D721Med (cell line): Measurements from ENCODE around the gene MXD1.

ENCODE experiments used
- DNase-seq: peaks from one replicate; pipeline ENCODE4 v3.0.0; 2011; ENCODE audit warnings: low spot score; ENCODE audit not compliant: insufficient read length
- FAIRE-seq: peaks from 2 replicates; lab custom pipeline; 2011; peaks lifted over from hg19 to GRCh38; lab: Jason Lieb, UNC
- TF ChIP-seq, protein P1 (sequence below): IDR thresholded peaks from 2 replicates; pipeline ENCODE4 v1.5.1; 2012; ENCODE audit warnings: mild to moderate bottlenecking, control low read depth; ENCODE audit not compliant: insufficient read depth; ENCODE audit errors: missing control alignments

Gene MXD1

DNA sequence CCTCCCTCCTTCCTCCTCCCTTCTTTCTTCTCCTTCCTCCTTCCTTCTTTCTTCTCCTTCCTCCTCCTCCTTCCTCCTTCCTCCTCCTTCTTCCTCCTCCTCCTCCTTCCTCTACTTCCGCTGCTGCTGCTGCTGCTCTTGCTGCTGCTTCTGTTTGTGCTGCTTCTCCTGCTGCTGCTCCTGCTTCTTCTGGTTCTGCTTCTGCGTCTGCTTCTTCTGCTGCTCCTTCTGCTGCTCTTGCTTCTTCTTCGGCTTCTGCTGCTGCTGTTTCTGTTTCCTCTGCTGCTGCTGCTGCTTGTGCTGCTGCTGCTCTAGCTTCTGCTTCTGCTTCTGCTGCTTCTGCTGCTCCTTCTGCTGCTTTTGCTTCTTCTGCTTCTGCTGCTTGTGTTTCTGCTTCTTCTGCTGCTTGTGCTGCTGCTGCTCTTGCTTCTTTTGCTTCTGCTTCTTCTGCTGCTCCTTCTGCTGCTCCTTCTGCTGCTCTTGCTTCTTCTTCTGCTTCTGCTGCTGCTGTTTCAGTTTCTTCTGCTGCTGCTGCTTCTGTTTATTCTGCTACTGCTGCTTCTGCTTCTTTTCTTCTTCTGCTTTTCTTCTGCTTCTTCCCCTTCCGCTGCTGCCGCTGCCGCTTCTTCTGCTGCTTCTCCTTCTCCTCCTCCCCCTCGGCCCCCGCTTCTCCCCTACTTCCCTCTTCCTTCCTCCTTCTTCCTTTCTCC, 12.5 kb upstream of the MXD1 start:
- FAIRE-seq = no peak
- DNase-seq = no peak
- TF ChIP-seq, protein P1, sequence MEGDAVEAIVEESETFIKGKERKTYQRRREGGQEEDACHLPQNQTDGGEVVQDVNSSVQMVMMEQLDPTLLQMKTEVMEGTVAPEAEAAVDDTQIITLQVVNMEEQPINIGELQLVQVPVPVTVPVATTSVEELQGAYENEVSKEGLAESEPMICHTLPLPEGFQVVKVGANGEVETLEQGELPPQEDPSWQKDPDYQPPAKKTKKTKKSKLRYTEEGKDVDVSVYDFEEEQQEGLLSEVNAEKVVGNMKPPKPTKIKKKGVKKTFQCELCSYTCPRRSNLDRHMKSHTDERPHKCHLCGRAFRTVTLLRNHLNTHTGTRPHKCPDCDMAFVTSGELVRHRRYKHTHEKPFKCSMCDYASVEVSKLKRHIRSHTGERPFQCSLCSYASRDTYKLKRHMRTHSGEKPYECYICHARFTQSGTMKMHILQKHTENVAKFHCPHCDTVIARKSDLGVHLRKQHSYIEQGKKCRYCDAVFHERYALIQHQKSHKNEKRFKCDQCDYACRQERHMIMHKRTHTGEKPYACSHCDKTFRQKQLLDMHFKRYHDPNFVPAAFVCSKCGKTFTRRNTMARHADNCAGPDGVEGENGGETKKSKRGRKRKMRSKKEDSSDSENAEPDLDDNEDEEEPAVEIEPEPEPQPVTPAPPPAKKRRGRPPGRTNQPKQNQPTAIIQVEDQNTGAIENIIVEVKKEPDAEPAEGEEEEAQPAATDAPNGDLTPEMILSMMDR = no peak

DNA sequence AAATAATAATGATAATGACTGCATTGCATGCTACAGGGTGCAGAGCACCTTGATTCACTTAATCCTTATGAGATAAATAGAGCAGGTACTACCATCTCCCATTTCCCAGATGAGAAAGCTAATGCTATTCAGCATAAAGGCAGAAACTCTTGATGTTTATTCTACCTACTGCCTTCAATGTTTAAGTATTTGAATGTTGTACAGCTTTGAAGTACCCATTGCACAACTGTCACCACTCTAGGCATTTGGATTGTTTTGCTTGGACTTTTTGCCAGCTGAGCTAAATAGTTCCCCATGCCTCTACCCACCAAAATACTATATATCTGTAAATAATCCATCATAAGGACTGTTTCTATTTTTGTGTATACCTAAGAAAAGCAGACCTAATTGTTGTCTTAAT, 7.7 kb upstream of the MXD1 start:
- FAIRE-seq (no peak), DNase-seq (no peak)
- TF ChIP-seq, protein P1 = no peak

DNA sequence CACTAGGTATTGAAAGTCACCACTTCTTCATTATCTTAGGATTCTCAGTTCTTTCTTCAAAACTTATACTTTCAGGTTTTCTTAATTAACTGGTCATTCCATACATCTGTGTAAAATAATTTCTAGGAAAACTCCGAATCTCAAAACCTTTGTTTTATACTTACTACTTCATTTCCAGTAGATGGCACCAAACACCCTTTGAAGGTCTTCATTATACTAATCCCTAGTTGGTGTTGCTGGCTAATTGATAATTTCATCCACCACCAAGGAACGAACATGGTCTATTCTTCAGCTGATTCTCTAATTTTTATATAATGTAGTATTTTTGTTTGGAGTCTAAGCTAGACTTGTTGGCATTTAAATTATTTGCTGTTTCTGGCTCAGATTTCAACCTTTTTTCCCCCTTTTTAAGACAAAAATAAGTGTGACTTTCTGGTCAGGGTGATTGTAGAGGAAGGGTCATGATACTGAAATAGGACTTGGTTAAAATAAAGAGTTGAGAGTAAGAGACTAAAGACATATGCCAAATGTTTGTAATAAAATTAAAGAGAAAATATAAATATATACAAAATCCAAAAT, 2.8 kb upstream of the MXD1 start:
- TF ChIP-seq, protein P1 = peak; percentile 74
- DNase-seq (no peak), FAIRE-seq (peak; percentile 21)

GRCh38 chr2:69914164-69914949, 552 bp upstream of the MXD1 start:
- DNase-seq (no peak), FAIRE-seq (peak; percentile 25)
- TF ChIP-seq, protein P1 = no peak

DNA sequence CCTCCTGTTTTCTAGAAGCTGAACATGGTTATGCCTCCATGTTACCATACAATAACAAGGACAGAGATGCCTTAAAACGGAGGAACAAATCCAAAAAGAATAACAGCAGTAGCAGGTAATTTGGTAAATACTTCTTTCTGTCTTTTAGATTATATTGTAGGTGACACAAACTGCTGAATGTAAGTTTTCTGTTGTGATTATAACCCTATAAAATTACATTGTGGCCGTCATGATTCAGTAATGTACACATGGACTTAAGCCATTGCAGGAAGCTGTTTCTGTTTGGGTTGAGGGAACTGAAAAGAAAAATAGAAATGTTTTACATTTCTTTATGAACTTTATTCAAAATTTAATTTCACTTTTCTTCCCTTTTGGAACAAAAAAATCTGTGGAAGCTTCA, 1.2 kb downstream of the MXD1 start:
- no peak for DNase-seq
- TF ChIP-seq, protein P1 = no peak
- FAIRE-seq = no peak

- TF ChIP-seq, protein P1 = no peak
- FAIRE-seq (no peak), DNase-seq (no peak)
Measured at GRCh38 chr2:69917852-69918251, 2.9 kb downstream of the MXD1 start.

DNA sequence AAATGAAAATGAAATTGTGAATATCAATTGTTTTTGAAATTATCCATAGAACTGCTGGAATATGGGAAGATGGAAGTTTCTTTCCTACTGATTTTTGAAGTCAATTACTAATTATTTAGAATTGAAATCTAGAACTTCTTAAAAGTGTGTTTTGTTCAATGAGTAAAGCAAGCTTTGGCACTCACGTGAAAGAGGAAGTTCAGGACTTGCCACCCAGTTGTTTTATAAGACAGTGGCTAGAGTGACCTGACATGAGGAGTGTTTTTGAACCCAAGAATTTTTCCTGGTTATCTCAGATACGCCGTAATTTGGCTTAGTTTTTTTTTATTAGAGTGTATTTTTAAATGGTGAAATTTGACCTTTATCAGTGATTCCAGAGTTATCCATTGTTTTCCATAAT, 3.5 kb downstream of the MXD1 start:
- FAIRE-seq (no peak), DNase-seq (no peak)
- TF ChIP-seq, protein P1 = no peak
